ENCODE data around the gene PRDX5.

Gene PRDX5

GRCh38 chr11:64367931-64368672, 50.2 kb downstream of the PRDX5 start:
- no peak for DNase-seq

GRCh38 chr11:64368673-64369074, 50.8 kb downstream of the PRDX5 start:
- no peak for DNase-seq

DNA sequence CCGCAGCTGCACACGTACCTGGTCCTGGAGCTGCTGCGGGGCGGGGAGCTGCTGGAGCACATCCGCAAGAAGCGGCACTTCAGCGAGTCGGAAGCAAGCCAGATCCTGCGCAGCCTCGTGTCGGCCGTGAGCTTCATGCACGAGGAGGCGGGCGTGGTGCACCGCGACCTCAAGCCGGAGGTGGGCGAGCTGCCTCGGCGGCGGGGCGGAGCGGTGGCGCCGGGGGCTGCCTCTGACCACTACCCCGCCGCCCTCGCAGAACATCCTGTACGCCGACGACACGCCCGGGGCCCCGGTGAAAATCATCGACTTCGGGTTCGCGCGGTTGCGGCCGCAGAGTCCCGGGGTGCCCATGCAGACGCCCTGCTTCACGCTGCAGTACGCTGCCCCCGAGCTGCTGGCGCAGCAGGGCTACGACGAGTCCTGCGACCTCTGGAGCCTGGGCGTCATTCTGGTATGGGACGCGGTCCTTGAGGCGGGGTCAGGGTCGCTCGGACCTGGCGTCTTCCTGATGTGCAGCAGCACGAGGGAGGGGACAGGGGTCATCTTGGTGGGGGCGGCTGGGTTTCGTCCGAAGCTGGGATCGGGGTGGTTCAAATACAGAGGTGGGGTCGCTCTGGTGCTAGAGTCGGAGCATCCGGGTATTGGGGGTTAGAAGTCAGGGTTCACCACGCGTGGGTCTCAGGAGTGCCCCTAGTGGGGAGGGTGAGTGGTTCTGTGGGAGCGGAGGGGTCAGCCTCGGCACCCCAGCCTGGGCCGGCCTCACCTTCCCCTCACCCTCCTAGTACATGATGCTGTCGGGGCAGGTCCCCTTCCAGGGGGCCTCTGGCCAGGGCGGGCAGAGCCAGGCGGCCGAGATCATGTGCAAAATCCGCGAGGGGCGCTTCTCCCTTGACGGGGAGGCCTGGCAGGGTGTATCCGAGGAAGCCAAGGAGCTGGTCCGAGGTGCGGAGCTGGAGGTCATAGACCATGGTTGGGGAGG, 51.8 kb downstream of the PRDX5 start:
- DNase-seq: no peak

DNA sequence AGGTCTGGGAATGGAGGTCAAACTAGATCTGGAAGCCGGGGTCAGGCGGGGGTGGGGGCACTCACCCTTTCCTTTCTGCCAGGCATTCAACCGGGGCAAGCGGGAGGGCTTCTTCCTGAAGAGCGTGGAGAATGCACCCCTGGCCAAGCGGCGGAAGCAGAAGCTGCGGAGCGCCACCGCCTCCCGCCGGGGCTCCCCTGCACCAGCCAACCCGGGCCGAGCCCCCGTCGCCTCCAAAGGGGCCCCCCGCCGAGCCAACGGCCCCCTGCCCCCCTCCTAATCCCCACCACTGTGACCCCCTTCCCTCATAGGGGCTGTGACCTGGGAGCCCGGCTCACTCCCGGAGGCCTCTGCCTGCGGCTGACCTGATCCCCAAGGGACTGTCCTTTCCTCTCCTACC, 53.3 kb downstream of the PRDX5 start:
- no peak for DNase-seq

Measured in NCI-H1417 treated with DMSO at 0.1 percent for 48 hours (cell line).